HG03460 (cell line): ENCODE results near the gene TTC9B.
"Not testable (repeated sequence)": the region's sequence is repeated elsewhere in the genome, so short reads cannot be mapped to it uniquely, and the experiment has no call there.

Experiments used
- ATAC-seq: cut with Tn5 transposase; IDR thresholded peaks from one replicate; pipeline ENCODE4 v1.9.1; 2021; ENCODE audit not compliant: unreplicated experiment

The TTC9B gene

DNA sequence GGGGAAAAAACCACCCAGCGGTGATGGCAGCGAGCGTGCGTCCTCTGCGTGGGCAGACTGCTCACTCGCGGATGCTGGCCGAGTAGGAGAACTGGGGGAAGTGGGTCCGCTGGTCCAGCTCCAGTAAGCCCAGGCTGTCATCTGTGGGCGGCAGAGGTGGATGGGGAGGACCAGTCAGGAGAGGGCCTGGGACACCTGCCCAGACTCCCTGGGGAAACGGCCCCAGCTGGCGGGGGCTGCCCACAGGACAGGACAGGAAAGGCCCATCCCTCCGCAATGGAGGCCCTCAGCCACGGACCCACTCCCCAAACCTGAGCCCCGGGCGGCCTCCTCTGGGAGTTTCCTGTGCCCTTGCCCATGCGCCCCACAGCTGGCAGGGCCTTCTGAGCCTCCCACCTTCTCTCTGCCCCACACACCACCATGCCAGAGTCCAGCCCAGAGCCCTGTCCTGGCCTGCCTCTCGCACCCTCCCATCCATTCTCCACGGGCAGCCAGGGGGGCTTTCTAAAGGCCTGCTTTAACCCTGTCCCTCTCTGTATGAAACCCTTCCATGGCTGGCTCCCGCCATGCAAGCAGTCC, 15.7 kb upstream of the TTC9B start:
- ATAC-seq: no peak

GRCh38 chr19:40232949-40233810, 15.0 kb upstream of the TTC9B start:
- no peak for ATAC-seq

DNA sequence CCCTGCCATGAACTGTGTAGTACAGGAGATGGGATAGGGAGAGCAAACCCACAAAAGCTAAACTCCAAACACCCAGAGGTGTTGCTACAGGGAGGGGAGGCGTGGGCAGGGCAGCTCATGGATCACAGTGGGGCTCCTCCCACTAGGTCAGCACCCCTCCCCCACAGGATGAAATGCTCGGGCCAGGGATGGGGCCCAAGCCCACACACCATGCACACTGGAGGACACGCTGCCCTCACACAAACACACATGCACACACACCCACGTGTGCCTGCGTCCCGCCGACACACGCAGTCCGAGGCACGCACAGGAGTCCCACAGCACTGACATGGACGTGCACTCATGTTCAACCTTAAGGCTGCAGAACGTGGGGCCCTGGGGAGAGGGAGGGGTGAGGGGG, 14.3 kb upstream of the TTC9B start:
- ATAC-seq: no peak

DNA sequence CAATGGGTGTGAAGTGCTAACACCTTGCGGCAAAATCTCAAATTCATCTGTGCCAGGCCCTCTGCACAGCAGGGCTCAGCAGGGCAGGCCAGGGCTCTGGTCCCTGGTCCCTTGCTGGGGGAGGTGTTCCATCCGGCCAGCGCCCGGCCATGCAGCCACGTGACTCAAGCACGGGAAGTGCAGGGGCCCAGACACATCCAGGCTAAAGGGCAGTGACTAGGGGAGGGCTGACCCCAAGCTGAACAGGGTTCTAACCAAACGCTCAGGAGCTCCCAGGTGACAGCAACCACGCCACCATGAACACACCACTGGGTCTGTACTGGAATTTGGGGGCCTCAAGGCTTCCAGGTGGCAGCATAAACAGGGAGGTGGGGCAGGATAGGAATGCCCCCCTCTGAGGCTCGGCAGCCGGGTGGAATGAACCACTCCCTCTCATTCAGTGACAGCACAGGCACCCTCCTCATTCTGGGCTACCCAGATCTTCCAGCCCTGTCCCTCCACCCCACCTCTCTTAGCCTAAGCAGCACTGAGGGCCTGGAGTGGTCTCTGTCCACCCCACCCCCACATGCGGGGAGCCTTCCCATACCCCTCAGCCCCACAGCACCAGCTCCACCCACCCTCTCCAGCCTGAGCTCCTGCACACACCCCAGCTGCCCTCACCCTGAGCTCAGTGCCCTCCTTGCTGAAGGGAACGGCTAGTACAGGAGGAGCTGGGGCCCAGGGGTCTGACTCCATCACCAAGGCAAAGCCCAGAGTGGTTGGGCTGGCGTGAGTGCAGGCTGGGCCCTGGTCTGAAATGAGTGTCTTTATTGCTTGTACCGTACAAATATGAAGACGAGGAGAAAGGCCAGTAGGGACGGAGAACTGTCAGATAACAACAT, 13.6 kb upstream of the TTC9B start:
- ATAC-seq: no peak

GRCh38 chr19:40231057-40231456, 12.9 kb upstream of the TTC9B start:
- ATAC-seq: no peak

DNA sequence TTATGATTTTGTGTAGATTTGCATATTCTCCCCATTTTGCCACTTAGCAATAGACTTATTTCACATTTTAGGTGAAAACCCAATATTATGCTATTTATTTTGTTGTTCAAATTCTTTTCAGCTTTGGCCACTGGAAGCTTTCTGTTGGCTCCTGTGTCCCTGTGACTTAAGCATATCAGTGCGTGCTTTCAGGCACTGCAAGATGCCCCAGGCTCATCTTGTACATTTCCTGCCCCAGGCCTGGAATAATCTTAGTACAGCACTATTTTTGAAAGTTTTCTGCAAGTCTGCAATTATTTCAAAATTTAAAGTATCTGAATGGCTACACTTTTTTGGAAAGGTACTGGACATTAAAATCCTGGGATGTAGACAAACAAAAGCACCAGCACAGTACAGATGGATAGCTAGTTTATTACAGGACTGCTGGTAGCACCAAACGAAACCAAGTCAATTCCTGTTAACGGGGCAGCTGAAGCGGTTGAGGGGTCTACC, 11.8 kb upstream of the TTC9B start:
- no peak for ATAC-seq

GRCh38 chr19:40229484-40229883, 11.3 kb upstream of the TTC9B start:
- no peak for ATAC-seq

- ATAC-seq: no peak
These were observed 10.7 kb upstream of the TTC9B start for GRCh38 chr19:40228863-40229262.

DNA sequence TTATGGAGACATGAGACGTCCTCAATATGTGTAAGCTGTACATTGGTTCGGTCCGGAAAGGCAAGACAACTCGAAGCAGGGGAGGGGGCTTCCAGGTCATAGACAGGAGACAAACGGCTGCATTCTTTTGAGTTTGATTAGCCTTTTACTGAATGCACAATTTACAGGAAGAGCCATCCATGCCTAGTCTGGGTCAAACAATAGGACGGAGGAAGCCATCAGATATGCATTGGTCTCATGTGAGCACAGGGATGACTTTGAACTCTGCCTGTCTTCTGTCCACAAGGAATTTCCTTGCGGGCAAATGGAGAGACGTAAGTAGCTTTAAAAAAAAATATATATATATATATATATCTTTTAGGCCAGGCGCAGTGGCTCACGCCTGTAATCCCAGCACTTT, 10.2 kb upstream of the TTC9B start:
- no peak for ATAC-seq

DNA sequence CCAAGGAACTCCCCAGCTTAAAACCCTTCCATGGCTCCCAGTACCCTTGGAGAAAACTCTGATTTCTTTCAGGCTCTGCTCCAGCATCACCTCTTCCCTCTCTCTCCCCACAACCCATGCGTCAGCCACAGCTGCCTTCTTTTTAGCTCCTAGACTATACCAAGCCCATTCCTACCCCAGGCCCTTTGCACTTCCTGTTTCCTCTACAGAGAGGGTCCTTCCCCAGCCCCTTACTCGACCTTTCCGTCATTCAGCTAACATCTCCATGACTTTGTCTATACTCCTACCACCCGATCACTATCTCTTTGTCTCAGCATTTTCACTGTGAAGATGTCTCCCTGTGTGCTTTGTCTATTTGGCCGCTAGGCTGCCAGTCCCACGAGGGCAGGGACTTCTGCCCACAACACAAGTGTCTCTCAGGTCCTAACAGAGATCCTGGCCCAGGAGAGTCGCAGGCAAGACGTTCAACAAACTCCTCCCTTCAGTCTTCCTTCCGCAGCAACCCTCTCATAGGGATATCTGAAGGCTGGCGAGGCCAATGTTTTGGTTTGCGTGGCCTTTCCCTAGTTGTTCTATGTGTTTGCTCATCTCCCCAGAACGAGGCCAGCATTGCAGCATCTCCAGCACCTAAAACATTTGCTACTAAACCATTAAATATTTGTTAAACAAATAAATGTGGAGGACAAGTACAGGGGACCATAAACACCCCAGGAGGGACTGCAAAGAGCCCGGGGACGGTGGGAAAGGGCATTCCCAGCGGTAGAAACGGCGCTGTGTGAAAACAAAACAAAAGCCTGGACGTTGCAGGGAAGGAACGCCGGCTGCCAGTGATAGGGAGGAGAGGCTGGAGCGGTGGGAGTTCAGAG, 7.5 kb upstream of the TTC9B start:
- ATAC-seq: no peak

DNA sequence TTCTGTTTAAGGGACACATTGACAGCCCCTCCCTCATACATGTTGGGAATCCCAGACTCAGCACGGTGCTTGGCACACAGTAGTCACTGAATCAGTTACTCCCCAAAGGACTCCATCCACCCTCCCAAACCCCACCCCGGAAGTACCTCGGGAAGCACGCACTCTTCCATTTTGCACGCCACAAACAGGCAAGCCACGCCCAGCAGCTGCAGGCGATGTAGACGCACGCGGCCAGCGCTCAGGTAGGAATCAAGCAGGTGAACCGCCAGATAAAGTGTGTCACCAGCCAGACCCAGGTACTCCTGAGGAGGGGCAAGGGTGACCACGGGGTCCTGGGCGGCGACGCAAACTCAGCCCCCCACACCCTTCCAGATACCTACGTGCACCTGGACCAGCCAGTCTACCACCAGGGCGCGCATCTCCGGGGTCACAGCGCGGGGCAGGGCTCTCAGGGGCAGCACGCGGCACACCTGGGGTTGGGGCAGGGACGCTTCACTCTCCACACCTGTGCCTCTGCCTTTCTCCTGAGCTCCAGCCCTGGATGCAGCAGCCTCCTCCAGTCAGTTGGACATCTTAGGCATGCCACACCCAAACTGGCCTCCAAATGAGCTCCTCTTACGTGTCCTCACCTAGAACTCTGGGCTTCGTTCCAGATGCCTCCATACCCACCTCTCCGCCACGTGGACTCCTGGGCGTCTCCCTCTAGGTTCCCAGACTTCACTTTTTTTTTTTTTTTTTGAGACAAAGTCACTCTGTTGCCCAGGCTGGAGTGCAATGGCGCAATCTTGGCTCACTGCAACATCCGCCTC, 6.4 kb upstream of the TTC9B start:
- no peak for ATAC-seq

DNA sequence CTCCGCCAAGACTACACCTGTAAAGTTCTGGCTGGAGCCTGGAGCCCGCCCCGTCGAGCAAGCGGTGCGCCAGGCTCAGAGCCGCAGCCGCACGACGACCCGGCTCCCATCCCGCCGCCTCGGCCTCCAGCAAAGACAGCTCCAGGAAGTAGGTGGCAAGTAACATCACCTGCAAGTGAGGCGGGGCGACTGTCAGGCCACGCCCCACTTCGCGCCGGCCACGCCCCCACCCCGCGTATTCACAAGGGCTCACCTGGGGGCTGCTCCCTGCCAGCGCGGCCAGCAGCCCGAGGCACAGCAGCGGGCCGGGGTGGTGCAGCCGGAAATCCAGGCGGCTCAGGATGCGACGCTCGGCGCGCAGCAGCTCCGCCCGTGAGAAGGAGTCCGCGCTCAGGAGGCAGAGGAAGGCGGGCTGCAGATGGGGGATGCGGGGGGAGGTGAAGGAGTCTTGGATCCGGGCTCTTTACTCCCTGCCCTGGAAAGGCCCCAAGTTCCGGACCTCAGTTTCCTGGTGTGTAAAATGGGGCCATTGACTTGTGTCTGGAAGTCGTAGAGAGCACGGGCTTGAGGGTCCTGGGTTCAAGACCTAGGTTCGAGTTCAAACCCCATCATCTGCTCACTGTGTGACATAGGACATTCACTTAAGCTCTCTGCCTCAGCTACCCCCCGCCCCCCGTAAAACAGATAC, 5.1 kb upstream of the TTC9B start:
- ATAC-seq: no peak

DNA sequence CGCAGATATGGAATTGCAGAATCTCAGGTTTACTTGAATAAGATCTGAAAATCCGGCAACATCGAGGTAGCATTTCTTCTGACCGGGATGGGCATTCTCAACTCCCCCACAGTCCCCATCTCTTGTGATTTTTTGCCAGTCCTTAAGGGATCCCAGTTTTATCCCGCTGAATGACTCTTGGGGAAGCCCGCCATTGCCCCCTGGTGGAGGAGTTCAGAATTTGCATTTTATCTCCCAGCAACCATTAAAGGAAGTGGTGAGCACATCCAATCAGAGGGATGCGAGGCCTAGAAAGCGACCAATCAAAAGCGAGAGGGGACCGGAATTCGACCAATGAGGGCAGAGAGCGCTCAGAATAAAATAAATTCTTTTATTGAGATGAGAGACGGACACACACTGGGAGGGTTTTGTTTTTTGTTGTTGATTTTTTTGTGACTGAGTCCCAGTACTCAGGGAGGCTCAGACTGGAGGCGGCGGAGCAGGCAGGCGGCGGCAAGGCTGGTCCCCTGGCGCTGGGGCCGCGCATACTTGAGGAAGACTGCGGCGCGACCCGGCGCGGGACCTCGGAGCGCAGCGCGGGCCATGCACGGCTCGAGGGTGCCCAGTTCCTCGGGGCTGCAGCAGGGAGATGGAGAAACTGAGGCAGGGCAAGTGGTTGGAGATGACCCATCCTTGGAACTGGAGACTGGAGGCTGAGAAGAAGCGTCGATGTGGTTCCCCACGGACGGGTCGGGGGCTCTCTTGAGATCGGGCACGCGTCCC, 3.9 kb upstream of the TTC9B start:
- ATAC-seq: no peak

GRCh38 chr19:40220674-40221073, 2.5 kb upstream of the TTC9B start:
- ATAC-seq: no peak

DNA sequence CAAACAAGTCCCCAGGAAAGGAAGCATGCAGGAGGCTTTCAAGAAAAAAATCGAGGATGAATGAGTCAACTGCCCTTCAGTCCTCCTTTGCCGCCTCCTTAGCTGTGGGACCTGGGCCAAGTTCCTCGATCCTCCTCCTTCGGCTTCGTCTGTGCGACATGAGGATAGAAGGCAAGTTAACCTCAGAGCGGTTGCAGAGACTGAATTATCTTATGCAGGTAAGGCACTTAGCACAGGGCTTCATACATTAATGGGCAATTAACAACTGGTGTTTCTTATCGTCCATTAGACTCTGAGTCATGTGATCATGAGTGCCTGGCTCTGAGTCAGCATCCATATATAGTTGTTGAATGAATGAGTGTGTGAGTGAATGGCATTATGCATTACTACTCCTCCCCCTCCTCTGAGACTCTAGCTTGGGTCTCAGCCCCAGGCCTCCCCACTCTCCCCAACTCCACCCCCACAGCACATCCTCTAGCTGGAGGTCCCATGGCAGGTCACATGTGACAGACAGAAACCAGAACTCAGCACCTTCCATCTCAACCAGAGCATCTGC, 1.6 kb upstream of the TTC9B start:
- no peak for ATAC-seq

DNA sequence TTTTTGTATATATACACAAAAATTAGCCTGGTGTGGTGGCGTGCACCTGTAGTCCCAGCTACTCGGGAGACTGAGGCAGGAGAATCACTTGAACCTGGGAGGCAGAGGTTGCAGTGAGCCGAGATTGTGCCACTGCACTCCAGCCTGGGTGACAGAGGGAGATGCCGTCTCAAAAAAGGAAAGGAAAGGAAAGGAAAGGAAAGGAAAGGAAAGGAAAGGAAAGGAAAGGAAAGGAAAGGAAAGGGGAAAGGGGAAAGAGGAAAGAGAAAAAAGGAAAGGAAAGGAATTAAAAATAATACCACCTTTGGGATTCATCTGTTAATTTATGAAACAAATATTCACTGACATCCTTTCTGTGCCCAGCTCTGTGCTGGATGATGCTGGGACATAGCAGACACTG, 845 bp upstream of the TTC9B start:
- not testable (repeated sequence) for ATAC-seq

DNA sequence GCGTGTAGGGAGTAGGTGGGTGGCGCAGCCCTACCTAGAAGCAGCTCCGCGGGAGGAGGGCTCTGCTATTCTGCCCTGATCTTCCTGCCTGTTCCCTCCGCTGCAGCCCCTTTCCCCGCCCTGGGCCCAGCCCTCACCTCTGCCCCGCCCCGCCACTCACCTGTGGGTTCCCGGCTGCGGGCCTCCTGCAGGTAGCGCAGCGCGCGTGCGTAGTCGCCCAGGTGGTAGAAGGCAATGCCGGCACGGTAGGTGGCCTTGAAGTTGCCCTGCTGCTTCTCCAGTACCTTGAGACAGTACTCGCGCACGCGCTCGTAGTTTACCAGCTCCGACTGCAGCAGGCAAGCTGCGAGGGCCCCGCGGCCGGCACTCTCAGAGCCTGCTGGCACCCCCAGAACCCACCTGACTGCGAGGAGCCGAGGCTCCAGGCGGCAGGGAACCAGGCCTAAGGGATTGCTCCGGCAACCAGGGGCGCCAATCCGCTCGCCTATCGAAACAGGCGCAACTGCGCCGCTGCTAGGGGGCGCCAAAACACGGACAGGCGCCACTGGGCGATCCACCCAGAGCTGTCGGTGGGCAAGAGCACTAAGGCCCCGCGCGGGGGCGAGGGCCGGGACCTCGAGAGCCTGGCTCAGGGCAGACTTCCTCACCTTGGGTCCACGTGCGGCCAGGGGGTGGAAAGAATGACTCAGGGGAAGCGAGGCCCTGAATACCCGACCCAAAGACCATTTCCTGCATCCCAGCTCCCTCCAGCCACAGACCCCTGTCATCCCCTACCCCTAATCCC, 965 bp downstream of the TTC9B start:
- ATAC-seq: no peak

DNA sequence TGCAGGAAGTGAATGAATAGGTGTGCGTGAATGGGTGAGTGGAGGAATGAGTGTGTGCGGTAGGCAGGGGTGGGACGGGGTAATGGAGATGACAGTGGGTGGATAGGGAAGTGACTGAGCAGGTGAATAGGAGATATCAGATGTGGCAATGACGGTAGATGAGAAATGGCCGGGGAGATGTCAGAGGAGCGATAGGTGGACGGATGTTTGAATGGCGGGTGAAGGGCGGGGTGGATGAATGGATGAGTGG, 1.5 kb downstream of the TTC9B start:
- no peak for ATAC-seq
